CD1c-positive myeloid dendritic cell (primary cell): ENCODE measurements around the gene MN1.

ENCODE experiments used
- DNase-seq: peaks from one replicate; pipeline ENCODE4 v3.0.0-alpha.2; 2016; ENCODE audit errors: extremely low spot score

MN1 gene

DNA sequence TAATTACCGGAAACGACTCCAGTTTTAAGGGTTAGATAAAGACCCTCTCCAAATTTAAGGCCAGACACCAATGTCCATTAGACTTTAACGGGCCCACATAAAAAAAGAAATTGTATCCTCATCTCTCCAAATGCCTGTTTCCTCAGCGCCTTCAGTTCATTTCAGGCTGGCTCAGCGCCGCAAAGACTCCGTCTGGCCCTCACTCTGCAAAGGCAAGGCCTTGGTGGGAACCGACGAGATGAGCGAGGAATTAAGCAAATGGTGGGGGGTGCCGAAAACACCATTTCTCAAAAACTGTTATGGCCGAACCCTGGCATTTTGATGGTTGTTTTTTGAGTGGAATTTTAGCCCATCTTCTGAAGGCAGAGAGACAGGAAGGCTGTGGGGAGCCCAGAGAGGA, 15.7 kb downstream of the MN1 start:
- DNase-seq, result no peak

DNA sequence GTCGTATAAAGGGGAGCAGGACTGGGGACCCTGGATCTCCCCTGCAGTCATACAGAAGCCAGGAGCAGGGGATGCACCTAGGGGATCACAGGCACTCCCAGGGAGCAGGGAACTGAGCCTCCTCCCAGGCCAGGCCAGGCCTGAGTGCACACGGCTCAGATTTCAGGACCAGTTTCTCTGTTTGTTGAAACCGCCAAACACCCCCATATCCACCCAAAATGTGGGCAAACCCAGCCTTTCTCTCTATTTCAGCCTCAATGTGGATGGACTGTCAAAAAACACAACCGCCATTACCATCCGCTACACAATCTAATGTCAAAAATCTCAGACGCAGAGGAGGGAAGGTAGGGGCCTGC, 17.5 kb downstream of the MN1 start:
- DNase-seq, result no peak

DNA sequence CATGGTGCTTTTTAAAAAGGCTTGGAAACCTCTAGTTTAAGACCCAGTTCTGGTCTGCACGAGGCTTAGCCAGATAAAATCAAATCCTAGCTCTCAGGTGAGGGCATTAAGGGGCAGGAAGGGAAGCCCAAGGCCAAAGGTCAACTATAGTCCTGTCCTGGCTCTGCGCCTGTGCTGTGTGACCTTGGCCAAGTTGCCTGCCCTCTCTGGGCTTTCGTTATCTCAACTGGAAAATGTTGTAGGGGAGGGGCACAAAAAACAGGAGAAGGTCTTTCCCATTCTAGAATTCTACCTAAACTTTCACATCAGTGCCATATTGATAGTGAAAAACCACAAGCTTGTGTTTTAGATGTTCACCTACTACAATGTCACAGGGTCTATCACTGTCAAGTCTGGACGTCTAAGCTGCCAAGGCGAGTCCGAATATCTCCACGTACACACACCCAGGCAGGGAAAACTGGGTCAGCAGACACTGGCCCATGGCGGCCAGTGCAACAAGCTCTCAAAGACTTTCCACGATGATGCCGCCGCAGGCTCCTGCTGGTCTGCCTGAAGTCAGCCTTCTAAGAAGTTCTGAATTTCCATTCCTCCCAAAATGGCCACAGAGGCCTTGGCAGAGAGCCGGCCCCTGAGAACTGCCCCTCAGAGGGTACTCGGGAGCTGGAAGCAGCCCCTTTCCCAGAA, 18.0 kb downstream of the MN1 start:
- no peak for DNase-seq

DNA sequence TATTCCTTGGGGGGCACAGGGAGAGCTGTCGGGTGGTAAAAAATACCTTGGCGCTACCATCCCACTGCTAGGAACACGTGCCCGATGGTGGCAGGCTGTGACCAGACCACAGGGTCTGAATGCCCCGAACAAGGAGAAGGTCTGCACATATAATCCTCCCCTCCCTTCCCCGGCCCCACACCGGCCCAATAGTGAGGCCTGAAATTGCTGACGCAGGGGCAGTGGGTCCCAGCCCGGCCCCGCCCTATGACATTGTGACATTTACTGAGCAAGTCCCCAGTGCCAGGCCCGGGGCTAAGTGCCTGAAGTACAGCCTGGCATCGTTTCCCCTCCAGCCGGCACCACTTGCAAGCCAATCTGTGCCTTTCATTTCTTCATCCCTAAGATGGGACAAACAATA, 19.5 kb downstream of the MN1 start:
- DNase-seq, result no peak

DNA sequence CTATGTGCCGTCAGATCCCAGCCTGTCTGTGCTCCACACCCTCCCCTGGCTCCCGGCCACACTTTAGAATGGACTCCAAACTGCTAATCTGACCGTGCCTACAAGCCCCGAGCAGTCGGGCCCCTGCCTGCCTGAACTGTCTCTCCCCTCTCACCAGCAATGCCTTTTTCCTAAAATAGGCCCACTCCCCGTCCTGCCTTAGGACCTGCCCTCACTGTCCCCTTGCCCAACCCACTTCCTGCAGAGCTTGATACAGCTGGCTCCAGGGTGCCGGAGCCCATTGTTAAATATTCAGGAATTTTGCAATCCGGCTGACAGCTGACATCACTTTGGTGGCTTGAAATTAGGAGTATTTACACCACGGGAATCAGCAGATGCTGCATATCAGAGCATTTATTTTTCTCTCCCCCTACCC, 21.4 kb downstream of the MN1 start:
- no peak for DNase-seq

DNA sequence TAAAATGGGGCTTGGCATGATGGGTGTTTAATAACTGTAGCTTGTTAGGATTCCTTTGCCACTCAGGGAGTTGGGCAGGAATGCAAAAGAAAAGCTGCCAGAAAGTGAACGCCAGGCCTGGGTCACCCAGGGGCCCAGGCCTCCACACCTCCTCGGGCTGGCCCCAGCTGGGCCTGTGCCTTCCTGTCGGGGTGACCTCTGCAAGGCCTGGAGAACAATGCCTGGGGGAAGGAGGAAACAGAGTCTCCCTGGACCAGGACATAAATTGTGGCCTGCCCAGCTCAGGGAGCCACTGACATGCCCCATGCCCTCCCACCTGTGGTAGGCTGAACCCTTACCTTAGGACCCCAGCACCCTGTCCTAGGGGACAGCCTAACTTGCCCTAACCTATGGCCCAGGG, 21.9 kb downstream of the MN1 start:
- DNase-seq, result no peak

DNA sequence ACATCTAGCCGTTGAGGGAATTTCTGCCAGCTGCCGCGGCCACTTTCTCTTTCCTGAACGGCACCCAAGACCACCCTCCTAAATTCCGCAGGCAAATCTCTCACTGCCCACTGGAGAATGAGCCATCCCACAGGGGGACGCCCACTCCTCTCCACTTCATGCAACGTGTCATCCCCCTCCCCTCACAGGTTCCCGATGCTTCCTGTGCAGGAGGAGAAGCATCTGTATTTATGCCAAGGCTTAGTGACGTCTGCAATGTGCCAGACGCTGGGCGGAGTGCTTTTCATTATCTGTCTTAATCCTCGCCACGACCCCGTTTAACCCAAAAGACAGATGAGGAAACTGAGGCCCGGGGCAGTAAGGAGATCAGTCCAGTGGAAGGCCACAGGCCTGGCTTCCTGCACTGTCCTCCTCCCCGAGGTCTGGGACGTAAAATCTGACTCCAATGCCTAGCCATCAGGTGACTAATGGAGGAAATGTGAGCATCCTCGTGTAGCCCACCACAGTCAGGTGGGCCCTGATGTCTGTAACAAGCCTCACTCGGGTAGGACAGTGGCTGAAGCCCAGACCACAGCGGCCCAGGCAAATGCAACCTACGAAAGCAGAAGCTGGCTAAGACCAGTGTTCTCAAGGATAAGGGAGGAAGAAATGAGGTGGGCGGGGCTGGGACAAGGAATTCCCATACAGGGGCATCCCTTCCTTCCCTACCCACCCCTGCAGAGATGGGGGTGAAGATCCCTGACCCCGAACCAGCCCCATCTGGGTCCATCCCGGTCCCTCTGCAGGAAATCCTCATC, 23.1 kb downstream of the MN1 start:
- no peak for DNase-seq

DNA sequence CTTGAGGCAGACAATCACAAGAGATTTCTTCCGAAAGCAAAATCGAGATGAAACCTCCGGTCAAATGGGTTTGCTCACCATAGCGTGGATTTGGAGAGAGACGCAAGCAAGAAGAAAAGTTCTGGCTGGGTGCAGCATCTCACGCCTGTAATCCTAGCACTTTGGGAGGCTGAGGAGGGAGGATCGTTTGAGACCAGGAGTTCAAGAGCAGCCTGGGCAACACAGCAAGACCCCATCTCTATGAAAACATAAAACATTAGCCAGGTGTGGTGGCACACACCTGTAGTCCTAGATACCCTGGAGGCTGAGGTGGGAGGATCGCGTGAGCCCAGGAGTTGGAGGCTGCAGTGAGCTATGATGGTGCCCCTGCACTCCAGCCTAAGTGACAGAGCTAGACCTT, 24.4 kb downstream of the MN1 start:
- DNase-seq, result no peak

DNA sequence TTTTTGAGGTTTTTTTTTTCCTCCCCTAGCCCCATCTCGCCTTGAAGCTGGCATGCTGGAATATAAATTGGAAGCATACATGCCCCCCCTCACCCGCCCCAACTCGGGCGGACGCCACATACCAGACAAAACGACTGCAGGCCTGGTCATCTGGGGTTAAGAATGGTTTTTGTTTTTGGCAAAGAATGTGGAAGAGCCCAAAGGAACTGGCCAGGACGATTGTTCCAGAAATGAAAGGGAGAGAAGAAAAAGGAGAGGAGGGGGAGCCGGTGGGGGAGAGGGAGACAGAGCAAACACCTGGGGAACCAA, 25.0 kb downstream of the MN1 start:
- DNase-seq, result no peak

DNA sequence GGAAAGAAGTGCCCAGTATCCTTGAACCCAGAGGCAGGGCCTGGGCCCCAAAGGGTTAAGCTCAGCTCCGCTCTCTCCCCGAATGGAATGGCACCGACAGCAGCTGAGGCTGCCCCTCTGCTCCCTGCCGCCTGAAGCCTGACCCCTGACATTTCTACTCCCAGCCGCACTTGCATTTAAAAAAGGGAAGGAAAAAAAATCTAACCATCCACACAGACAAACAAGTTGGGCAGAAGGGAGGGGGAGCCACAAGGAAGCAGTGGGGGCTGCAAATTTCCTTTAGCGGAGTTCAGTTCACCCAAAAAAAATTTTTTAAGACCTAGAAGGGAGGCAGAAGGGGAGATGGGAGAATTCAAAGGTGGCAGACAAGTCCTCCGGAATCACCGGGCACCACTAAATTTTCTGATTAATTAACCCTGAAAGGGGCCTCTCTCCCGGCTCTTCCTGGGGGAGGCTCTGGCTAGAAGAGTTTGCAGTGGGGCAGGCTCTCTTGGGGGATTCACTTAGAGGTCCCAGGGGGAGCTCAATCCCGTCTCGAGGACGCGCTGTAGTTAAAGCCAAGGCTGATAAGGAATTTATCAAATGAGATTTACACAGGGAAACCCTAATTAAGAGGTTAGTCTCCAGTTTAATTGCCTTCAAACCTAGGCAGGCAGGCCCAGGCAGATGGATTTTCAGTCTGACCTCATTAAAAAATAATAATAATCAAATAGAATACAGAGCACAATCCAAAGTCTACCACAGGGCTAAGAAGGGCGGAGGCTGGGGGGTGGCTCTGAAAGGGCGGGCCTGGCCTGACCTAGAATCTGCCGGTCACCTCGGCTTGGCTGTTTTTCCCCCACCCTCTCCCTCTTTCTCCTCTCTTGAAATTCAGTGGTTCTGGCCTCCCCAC, 25.6 kb downstream of the MN1 start:
- no peak for DNase-seq

DNA sequence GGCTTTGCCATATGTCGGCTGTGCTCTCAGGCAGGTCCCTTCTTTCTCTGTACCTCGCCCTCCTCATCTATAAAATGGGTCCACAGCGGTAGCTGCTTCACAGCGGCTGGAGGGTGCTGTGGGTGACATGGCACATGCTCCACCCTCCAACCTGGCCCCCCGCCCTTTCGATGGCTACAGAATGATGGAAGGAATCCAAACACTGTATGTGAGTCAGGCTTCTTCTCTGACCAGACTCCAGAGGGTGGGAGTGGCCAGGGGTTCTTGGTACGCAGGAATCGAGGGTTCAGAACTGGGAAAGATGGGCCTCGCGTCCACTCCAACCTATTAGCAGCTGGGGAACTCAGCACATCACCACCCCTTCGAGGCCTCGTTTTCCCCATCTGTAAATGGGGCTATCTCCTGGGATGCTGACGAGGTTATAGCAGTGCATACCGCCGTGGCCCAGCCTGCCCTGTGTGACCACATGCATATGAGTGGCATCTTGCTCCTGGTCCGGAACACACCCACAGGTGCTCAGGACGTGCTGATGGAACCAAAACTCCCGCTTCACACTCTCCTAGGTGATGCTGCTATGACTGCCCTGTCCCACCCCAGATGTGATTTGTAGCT, 26.4 kb downstream of the MN1 start:
- DNase-seq, result no peak

DNA sequence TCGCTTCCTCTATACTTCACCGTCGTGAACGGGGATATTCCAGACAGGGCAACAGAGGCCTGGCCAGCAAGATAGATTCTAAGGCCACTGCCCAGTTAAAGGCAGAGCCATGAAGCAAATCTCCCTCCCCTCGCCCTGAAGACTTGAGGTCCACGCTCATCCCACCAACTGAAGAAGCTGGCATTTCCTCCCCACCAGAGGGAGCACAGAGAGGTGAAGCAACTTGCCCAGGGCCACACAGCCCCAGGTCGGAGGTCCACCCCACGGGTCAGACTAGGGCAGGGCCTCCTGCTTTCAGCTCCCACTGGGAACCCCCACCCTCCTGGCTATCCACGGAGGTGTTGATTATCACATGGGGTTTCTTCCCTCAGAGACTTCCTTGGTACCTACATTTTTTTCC, 27.4 kb downstream of the MN1 start:
- no peak for DNase-seq

DNA sequence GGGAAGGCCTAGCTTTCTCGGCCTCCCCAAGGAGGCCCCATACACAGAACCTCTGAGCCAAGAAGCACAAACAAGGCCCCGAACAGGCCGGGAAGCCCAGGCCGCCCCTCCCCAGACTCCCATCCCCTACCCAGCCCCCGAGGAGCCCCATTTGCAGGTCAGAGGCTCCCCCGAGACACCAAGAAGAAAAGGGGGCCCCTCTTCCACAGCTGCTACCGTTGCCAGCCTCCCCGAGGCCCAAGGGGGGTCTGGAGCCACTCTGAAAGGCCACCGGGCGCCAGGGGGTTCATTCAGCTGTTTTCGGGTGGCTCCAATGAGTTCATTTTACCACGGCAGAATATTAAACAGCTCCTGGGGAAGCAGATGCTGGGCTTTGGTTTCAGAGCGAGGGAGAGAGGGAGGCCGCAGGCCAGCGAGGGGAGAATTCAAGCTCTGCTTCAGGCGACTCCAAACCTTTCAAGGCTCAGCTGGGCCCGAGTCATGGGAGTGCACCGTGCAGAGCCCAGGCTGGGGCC, 28.5 kb downstream of the MN1 start:
- no peak for DNase-seq

DNA sequence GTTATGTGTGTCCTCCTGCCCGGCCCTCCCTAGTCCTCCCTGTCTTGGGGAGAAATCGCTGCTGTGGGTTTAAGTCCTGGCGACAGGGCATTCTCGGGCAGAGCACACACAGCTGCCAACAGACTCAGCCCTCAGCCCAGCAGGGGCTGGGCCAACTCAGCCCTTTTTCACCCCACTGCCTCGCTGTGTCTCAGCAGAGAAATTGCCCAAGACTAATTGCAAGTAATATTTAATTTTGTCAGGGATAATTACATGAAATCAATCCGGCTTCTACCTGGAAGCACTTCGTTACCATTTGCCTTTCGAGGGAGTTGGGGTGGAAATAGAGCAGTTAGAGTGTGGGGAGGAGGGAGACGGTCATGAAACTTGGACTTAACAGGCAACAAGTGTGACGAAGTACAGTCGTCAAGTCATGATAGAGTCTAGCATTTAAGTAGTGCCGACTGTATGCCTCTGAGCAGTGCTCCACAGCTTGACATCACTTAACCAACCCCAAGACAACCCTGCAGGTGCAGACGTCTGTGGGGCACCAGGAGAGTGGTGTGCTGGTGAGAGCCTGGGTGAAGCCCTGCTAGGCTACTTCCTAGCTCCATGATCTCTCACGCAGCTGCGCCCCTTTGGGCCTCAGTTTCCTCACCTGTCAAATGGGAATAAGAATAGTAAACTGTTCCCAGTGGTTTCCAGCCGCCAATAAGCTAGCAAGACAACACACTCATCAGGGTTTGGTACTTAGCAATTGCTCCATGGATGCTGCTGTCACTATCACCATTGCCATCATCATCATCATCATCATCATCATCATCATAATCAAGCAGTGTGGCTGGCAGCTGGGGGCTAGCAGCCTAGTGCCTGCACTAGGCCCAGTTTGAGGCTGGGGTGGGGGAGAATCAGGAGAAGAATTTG, 29.2 kb downstream of the MN1 start:
- DNase-seq, result no peak

DNA sequence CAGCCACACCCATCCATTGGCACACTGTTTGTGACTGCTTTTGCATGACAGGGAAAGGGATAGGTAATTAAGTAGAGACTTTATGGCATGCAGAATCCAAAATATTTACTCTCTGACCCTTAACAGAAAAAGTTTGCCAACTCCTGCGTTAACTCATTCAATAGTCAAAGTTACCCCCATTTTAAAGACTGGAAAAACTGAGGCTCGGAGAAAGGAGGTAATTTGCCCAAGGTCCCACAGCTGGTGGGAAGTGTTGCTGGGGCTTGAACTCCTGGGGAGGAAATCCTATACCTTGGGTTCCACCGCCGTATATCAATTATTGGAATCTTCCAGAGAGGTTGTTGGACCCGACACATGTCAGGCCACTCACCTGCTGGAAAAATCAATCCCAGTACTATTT, 29.9 kb downstream of the MN1 start:
- DNase-seq, result no peak

DNA sequence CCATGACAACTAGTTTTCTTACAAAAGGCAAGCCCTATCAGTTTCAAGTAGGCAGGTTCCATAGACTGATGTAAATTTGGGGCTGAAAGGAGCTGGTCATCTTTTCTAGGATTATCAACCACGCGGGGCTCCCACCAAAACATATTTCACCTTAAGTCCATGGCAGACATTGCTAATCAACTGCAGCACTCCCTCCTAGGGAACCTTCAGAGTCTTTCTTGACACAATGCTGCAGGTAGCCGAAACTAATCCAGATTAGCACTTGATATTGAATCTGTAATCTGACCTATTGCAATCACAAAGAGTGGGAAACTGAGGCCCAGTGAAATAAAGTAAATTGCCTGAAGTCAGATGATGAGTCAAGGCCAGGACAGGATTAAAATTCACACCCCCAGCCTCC, 32.5 kb downstream of the MN1 start:
- no peak for DNase-seq

DNA sequence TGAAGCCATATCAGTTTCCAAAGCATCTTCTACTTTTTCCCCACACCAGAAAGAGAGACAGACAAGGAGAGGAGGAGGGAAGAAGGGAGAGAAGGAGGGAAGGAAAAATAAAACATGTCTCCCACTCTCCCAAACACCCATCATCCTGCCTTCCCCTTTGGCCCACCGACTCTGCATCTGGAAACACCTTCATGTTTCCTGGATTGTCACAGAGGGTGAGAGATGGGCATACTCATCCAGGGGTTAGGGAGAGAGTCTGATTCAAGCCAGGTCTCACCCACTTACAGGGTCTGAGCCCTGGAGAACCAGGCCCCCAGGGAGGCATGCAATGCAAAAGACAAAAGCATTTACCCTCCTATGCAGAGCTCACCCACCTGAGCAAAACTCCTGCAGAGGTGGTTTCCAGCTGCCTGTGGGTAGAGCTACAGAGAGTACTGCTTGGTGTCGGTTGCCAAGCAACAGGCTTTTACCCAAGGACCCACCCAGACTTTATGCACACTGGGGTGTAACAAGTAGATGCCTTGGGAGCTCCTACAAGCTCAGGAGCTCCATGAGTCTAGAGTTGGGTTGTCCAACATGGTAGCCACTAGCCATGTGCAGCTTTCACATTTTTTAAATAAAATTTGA, 33.4 kb downstream of the MN1 start:
- DNase-seq, result no peak

DNA sequence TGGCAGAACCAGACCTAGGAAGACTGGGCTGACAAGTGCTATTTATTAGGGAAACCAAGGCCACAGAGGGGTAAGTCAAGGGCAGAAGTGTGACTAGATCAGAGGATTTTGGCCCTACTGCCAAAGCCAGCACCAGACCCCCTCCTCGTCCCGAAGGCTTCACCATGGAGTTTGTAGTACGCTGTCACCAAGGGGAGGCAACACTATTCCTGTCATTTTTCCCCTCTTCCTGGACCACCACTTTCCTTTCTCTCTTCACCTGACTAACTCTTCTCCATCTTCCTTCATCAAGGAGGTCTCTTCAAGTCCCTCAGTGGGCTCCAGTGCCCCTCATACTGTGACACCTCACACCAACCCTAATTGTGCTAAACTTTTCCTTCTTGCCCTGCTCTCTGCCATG, 34.9 kb downstream of the MN1 start:
- no peak for DNase-seq

DNA sequence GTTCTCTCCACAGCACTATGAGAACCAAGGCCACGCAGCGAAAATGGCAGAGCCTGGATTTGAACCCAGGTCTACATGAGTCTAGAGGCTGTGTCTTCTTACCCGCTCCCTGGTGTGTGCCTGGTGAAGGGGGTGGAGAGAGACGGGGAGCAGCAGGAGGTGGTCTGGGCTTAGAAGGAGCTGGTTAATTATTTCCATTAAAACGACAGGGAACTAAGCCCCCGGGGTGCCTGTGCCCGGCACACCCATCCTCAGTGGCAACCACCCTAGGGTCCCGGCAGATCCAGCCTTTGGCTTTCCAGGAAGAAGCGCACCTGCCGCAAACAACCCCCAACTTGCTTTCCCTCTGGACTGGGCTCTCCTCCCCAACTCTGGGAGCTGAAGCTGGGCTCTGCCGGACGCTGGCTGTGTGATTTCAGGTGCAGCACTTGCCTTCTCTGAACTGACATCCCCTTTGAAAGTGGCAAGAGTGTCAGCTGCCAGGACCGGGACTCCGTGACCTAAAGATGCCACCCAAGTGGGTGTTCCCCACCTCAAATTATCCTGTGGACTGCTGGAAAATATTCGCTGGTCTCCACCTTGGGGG, 35.8 kb downstream of the MN1 start:
- no peak for DNase-seq

DNA sequence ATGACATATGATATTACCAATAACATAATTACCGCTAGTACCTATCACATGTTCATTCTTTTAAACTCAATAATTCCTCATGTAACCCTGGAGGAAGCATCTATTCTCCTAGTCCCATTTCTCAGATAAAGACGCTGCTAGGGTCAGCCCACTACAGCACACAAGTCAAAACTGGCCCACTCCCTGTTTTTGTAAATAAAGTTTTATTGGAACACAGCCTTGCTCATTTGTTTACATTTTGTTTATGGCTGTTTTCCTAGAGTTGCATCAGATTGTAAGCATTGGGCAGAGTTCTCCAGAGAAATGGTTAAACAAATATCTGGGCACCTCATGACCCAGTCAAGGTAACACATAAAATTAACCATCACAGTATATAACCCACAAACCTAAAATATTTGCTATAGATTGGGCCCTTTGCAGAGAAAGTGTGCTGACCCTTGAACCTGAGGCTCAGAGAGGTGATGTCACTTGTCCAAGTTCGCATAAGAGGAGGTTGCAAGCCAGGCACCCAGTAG, 36.8 kb downstream of the MN1 start:
- DNase-seq, result no peak
